Fibroblast of the aortic adventitia (primary cell): ENCODE measurements around the gene VSTM4. TPM values are rescaled to one million over a fixed set of nuclear protein-coding genes. Genes with fewer than 3 reads are reported as not detected.

Experiments
- DNase-seq: peaks from one replicate; pipeline ENCODE4 v3.0.0-alpha.2; 2010; ENCODE audit warnings: low read depth
- H3K4me3 ChIP-seq: 2 replicates; pipeline ENCODE4 v1.5.1; 2011; ENCODE audit warnings: low read depth, mild to moderate bottlenecking, control low read depth, low read length, moderate library complexity
- CTCF ChIP-seq: IDR thresholded peaks from 2 replicates; pipeline ENCODE4 v1.5.1; 2011; ENCODE audit warnings: mild to moderate bottlenecking, low read length, control low read depth, inconsistent platforms; ENCODE audit not compliant: insufficient read depth
- total RNA-seq: library from RNA; depleted of rRNA; stranded (reverse); fragments of >200 nt; gene quantifications from 2 replicates; pipeline ENCODE4 v1.2.3, GENCODE V29; 2012; ENCODE audit warnings: low replicate concordance

VSTM4 gene
- total RNA-seq, 1 donor = 6.5 TPM

DNA sequence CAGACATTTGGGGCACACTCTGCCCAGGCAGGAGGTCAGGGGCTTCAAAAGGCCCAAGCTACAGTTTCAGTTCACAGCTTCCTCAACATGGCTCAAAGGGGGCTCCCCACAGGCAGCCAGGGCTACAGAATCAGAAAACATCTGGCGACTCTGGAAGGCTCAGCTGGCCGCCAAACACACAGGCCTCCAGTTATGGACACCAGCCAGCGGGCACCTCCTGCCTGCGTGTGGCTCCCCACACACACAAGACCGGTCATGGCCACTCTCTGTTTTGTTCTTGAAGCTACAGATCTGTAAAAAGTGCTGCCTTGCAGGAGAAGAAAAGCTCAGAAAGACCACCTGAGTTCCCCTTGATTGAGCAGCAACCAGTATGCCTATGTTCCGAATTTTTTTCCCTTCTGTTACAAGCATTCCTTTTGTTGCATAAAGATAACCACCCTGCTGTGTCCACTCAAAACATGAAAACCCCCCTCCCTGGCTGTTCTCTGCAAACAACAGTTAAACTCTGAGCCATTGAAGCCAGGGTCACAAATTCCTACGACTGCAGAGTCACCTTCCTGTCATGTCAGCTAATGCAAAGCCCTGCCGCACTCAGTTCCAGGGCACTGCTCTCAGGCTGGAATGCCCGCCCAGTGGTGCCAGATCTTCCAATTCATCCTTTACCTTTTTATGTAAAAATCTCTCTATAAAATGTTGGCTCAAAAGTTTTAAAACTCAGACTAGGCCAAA, 33.6 kb downstream of the VSTM4 start:
- DNase-seq = peak; percentile 16
- no peak overlapping the region for H3K4me3 ChIP-seq
- no peak for TF ChIP-seq CTCF

DNA sequence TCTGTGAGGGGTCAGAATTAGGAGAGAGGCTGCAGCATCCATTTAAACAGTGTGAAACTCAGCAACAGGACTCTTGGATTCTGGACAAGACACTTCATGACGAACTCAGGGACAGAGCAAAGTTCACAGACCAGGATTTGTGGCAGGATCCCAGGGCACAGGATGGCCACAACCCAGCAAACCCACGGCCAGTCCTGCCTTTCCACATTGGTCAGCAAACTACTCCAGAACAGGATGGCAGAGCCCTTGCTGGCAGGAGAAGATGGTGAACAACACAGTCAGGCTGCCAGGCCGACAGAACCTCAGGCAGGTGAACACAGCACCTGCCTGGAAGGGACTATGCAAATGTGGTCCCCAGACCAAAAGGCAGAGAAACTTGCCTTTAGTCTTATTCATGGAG, 34.4 kb downstream of the VSTM4 start:
- no peak for TF ChIP-seq CTCF
- DNase-seq = no peak
- no peak overlapping the region for H3K4me3 ChIP-seq

GRCh38 chr10:49080071-49080470, 35.3 kb downstream of the VSTM4 start:
- no peak overlapping the region for H3K4me3 ChIP-seq
- no peak for TF ChIP-seq CTCF
- peak; percentile 34 for DNase-seq

GRCh38 chr10:49079499-49079898, 35.8 kb downstream of the VSTM4 start:
- no peak for DNase-seq
- no peak overlapping the region for H3K4me3 ChIP-seq
- TF ChIP-seq CTCF = no peak

DNA sequence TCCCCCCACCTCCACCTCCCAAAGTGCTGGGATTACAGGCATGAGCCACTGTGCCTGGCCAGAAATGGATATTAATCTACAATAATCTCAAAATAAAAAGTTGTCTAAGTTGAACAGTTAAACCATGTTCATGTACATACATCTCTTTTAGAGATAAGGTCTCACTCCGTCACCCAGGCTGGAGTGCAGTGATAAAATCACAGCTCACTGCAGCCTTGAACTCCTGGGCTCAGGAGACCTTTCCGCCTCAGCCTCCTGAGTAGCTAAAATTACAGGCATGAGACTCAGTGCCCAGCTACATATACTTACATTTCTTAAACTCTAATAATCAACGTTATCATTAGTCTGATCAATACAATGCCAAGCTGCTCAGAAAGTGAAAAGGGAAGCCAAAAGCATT, 36.2 kb downstream of the VSTM4 start:
- no peak overlapping the region for H3K4me3 ChIP-seq
- no peak for TF ChIP-seq CTCF
- DNase-seq = no peak

GRCh38 chr10:49078433-49078832, 36.9 kb downstream of the VSTM4 start:
- no peak for TF ChIP-seq CTCF
- DNase-seq = no peak
- H3K4me3 ChIP-seq = no peak overlapping the region
